Astrocyte of the cerebellum (primary cell): ENCODE results near the gene GREB1L.
A peak's percentile ranks its signal among the peaks of the same experiment; 100 is the strongest.
"Not testable (repeated sequence)": the region's sequence is repeated elsewhere in the genome, so short reads cannot be mapped to it uniquely, and the experiment has no call there.

Source experiments
- DNase-seq: peaks from one replicate; pipeline ENCODE4 v3.0.0-alpha.2; 2011; ENCODE audit warnings: low read depth
- H3K4me3 ChIP-seq: 2 replicates; pipeline ENCODE4 v1.5.1; 2011; ENCODE audit warnings: mild to moderate bottlenecking, low read depth, low read length, moderate library complexity
- CTCF ChIP-seq: IDR thresholded peaks from 2 replicates; pipeline ENCODE4 v1.5.1; 2012; ENCODE audit warnings: low read length, low read depth, moderate library complexity, mild to moderate bottlenecking; ENCODE audit errors: missing control alignments
- in situ Hi-C: cut with HindIII; loops from 2 replicates; pipeline ENCODE4 v1.10.0; 2017; ENCODE audit warnings: low sequenced_read_pairs

The GREB1L gene

GRCh38 chr18:21205695-21206094 lies 36.3 kb upstream of the GREB1L start:
- DNase-seq = no peak
- in situ Hi-C loops = loop anchor here (5.0 to 10.0 kb wide), 2 partner anchors 59 to 247 kb away; no protein-coding TSS in a partner anchor
- no peak overlapping the region for H3K4me3 ChIP-seq
- TF ChIP-seq CTCF = no peak

GRCh38 chr18:21210278-21210677 lies 31.8 kb upstream of the GREB1L start:
- no peak for TF ChIP-seq CTCF
- in situ Hi-C loops = no loop called here
- H3K4me3 ChIP-seq = no peak overlapping the region
- DNase-seq = no peak

GRCh38 chr18:21210784-21211183 lies 31.2 kb upstream of the GREB1L start:
- in situ Hi-C loops = no loop called here
- no peak for TF ChIP-seq CTCF
- no peak overlapping the region for H3K4me3 ChIP-seq
- DNase-seq = no peak

GRCh38 chr18:21214409-21214808 lies 27.6 kb upstream of the GREB1L start:
- DNase-seq, in situ Hi-C loops, H3K4me3 ChIP-seq: not testable (repeated sequence)

GRCh38 chr18:21215490-21215889 lies 26.5 kb upstream of the GREB1L start:
- no peak for DNase-seq
- no peak for TF ChIP-seq CTCF
- in situ Hi-C loops = no loop called here
- H3K4me3 ChIP-seq = no peak overlapping the region

GRCh38 chr18:21218862-21219261 lies 23.2 kb upstream of the GREB1L start:
- no peak overlapping the region for H3K4me3 ChIP-seq
- TF ChIP-seq CTCF = no peak
- in situ Hi-C loops = no loop called here

GRCh38 chr18:21230436-21230835 lies 11.6 kb upstream of the GREB1L start:
- TF ChIP-seq CTCF = no peak
- H3K4me3 ChIP-seq = no peak overlapping the region
- in situ Hi-C loops = no loop called here
- DNase-seq = no peak

More at GRCh38 chr18:21218862-21219261, 23.2 kb upstream of the GREB1L start:
- peak; percentile 43 for DNase-seq
